ENCODE results near the gene PF4V1. TPM values are rescaled to one million over a fixed set of nuclear protein-coding genes. Genes with fewer than 3 reads are reported as not detected.

PF4V1 gene
- total RNA-seq, 2 donors from 2014 or later, result not detected

DNA sequence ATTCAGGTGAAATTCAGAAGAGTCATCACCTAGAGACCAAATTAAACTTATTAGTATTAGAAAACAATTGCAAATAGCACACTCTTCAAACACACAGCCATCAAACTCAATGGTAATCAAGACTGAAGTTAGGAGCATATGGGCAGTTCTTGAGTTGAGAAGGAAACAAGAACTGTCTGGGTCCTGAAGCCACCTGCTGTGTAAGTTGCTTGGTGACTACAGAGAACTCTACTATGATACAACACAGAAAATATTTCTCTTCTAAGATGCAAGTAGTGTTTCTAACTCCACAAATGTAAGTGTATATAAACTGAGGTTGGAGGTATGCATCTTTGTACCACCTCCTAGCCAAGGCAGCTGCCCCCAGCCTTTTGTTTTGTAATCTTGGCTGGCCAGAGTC lies 325 bp upstream of the PF4V1 start:
- ATAC-seq (replicated peaks in 1 of 2), result no peak
- Mint-ChIP-seq H3K4me1 (ENCODE audit: low read depth) (peaks cover 4% of the 10 kb centered on the region), H3K36me3 (ENCODE audit: insufficient read depth in 2 of 2) (no peaks in the 10 kb centered on the region), H3K27ac (no peak overlapping the region), H3K9me3 (no peaks in the 10 kb centered on the region), H3K4me3 (no peak overlapping the region), H3K27me3 (ENCODE audit: low read depth) (peaks cover 6% of the 10 kb centered on the region)
- no peak for DNase-seq

DNA sequence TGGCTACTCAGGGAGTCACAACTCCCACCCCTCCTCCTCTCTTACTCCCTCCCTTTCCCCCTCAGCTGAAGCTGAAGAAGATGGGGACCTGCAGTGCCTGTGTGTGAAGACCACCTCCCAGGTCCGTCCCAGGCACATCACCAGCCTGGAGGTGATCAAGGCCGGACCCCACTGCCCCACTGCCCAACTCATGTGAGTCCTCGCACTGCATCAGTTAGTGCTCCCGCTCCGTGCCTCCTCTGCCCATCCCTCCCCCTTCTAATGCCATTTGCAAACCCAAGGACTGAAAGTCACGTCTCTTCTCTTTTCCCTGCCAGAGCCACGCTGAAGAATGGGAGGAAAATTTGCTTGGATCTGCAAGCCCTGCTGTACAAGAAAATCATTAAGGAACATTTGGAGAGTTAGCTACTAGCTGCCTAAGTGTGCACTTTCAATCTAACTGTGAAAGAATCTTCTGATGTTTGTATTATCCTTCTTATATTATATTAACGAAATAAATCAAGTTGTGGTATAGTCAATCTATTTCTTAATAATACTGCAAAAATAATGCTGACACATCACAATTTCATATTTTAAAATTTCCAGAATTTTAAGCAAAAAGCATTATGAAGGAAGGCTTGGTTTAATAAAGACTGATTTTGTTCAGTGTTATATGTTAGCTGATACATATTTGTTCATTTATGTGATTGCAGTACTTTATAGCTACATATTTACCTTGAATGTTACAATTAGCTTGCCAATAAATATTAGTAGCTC lies 800 bp downstream of the PF4V1 start:
- peaks cover 4% of the 10 kb centered on the region for H3K4me1 Mint-ChIP-seq (ENCODE audit: low read depth)
- no peak overlapping the region for H3K4me3 Mint-ChIP-seq
- no peak for ATAC-seq (replicated peaks in 1 of 2)
- no peaks in the 10 kb centered on the region for H3K9me3 Mint-ChIP-seq
- no peak for DNase-seq
- no peaks in the 10 kb centered on the region for H3K36me3 Mint-ChIP-seq (ENCODE audit: insufficient read depth in 2 of 2)
- peaks cover 6% of the 10 kb centered on the region for H3K27me3 Mint-ChIP-seq (ENCODE audit: low read depth)
- H3K27ac Mint-ChIP-seq, result no peak overlapping the region

GRCh38 chr4:73855406-73855805 lies 2.3 kb downstream of the PF4V1 start:
- Mint-ChIP-seq H3K4me1 (ENCODE audit: low read depth) (peaks cover 4% of the 10 kb centered on the region), H3K27me3 (ENCODE audit: low read depth) (peaks cover 6% of the 10 kb centered on the region), H3K36me3 (ENCODE audit: insufficient read depth in 2 of 2) (no peaks in the 10 kb centered on the region), H3K27ac (no peak overlapping the region), H3K4me3 (no peak overlapping the region), H3K9me3 (no peaks in the 10 kb centered on the region)
- ATAC-seq (replicated peaks in 1 of 2), result no peak
- DNase-seq, result no peak

DNA sequence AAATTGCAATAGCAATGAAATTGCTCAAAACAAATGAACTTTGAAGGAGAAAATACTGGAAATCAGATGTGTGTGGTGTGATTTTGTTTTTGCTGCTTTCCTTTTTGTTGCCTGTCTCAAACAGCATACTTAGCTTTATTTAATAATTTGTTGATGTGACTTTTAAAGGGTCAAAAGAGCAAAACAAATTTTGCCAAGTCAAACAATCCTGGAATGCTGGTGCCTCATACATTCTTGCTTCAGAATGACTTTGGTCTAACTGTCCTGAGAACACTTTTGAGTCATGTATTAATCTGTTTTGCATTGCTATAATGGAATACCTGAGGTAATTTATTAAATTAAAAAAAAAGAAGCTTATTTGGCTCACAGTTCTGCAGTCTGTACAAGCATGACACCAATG lies 3.4 kb downstream of the PF4V1 start:
- DNase-seq (no peak), ATAC-seq (replicated peaks in 1 of 2) (no peak)
- Mint-ChIP-seq H3K27me3 (ENCODE audit: low read depth) (peaks cover 6% of the 10 kb centered on the region), H3K9me3 (no peaks in the 10 kb centered on the region), H3K4me3 (no peak overlapping the region), H3K4me1 (ENCODE audit: low read depth) (peaks cover 4% of the 10 kb centered on the region), H3K36me3 (ENCODE audit: insufficient read depth in 2 of 2) (no peaks in the 10 kb centered on the region), H3K27ac (no peak overlapping the region)

DNA sequence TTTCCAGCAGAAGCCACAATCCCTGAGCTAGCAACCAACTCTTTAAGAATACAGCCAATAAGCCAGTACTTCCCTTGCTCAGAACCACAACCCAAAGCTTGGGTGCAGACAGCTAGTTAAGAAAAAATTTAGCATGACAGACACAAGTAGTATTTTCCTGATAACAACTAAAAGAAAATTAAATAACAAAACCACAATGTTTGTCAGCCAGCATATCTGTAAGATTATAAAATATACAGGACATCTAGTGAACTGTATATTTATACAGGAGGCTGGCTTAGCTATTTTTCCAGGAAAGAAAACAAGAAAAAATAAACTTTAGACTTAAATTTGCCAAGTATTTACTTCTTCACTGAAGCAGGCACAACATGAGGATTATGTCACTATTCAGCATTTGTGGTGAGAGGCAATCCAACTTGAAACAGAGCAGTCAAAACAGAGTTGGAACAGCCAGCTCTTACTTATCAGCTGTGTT lies 6.6 kb downstream of the PF4V1 start:
- no peak for DNase-seq
- H3K4me1 Mint-ChIP-seq (ENCODE audit: low read depth), result no peaks in the 10 kb centered on the region
- no peaks in the 10 kb centered on the region for H3K27me3 Mint-ChIP-seq (ENCODE audit: low read depth)
- ATAC-seq (replicated peaks in 1 of 2), result no peak
- no peak overlapping the region for H3K4me3 Mint-ChIP-seq
- H3K36me3 Mint-ChIP-seq (ENCODE audit: insufficient read depth in 2 of 2), result no peaks in the 10 kb centered on the region
- no peak overlapping the region for H3K27ac Mint-ChIP-seq
- no peaks in the 10 kb centered on the region for H3K9me3 Mint-ChIP-seq

- Mint-ChIP-seq H3K9me3 (no peaks in the 10 kb centered on the region), H3K27me3 (ENCODE audit: low read depth) (no peaks in the 10 kb centered on the region), H3K4me1 (ENCODE audit: low read depth) (no peaks in the 10 kb centered on the region), H3K4me3 (no peak overlapping the region), H3K36me3 (ENCODE audit: insufficient read depth in 2 of 2) (no peaks in the 10 kb centered on the region), H3K27ac (no peak overlapping the region)
- DNase-seq, result no peak
- ATAC-seq (replicated peaks in 1 of 2), result no peak
Observed at GRCh38 chr4:73860181-73860580, 7.1 kb downstream of the PF4V1 start.

GRCh38 chr4:73860917-73861316 lies 7.8 kb downstream of the PF4V1 start:
- Mint-ChIP-seq H3K27ac (no peak overlapping the region), H3K4me3 (no peak overlapping the region), H3K4me1 (ENCODE audit: low read depth) (no peaks in the 10 kb centered on the region), H3K27me3 (ENCODE audit: low read depth) (no peaks in the 10 kb centered on the region), H3K9me3 (no peaks in the 10 kb centered on the region), H3K36me3 (ENCODE audit: insufficient read depth in 2 of 2) (no peaks in the 10 kb centered on the region)
- ATAC-seq (replicated peaks in 1 of 2) (no peak), DNase-seq (no peak)

GRCh38 chr4:73862322-73862721 lies 9.2 kb downstream of the PF4V1 start:
- Mint-ChIP-seq H3K36me3 (ENCODE audit: insufficient read depth in 2 of 2) (no peaks in the 10 kb centered on the region), H3K9me3 (no peaks in the 10 kb centered on the region), H3K27ac (no peak overlapping the region), H3K27me3 (ENCODE audit: low read depth) (no peaks in the 10 kb centered on the region), H3K4me1 (ENCODE audit: low read depth) (no peaks in the 10 kb centered on the region), H3K4me3 (no peak overlapping the region)
- ATAC-seq (replicated peaks in 1 of 2), result no peak
- no peak for DNase-seq

GRCh38 chr4:73864365-73864764 lies 11.3 kb downstream of the PF4V1 start:
- Mint-ChIP-seq H3K27ac (no peak overlapping the region), H3K36me3 (ENCODE audit: insufficient read depth in 2 of 2) (no peaks in the 10 kb centered on the region), H3K4me3 (no peak overlapping the region), H3K27me3 (ENCODE audit: low read depth) (peaks cover 12% of the 10 kb centered on the region), H3K9me3 (no peaks in the 10 kb centered on the region), H3K4me1 (ENCODE audit: low read depth) (no peaks in the 10 kb centered on the region)
- DNase-seq (no peak), ATAC-seq (replicated peaks in 1 of 2) (no peak)

DNA sequence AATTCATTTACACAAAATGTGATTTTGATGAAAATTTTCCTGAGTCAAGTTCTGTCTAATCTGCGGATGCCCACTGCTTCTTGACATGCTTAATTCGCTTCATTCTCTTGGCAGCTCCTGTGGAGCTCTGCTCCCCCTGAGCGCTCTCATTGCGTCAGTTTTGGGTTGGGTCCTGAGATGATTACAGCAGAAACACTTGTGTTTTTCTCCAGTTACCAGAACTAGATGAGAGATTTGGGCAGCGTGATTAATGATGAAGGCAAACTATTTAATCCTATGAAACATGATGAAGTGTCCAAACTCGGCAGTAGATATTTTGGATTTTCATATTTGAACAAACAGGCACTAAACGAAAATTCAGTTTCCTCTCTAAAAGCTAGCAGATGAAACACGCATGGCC lies 11.9 kb downstream of the PF4V1 start:
- no peak overlapping the region for H3K4me3 Mint-ChIP-seq
- DNase-seq (no peak), ATAC-seq (replicated peaks in 1 of 2) (no peak)
- H3K27ac Mint-ChIP-seq, result no peak overlapping the region
- H3K36me3 Mint-ChIP-seq (ENCODE audit: insufficient read depth in 2 of 2), result no peaks in the 10 kb centered on the region
- H3K9me3 Mint-ChIP-seq, result no peaks in the 10 kb centered on the region
- H3K27me3 Mint-ChIP-seq (ENCODE audit: low read depth), result peaks cover 18% of the 10 kb centered on the region
- no peaks in the 10 kb centered on the region for H3K4me1 Mint-ChIP-seq (ENCODE audit: low read depth)

DNA sequence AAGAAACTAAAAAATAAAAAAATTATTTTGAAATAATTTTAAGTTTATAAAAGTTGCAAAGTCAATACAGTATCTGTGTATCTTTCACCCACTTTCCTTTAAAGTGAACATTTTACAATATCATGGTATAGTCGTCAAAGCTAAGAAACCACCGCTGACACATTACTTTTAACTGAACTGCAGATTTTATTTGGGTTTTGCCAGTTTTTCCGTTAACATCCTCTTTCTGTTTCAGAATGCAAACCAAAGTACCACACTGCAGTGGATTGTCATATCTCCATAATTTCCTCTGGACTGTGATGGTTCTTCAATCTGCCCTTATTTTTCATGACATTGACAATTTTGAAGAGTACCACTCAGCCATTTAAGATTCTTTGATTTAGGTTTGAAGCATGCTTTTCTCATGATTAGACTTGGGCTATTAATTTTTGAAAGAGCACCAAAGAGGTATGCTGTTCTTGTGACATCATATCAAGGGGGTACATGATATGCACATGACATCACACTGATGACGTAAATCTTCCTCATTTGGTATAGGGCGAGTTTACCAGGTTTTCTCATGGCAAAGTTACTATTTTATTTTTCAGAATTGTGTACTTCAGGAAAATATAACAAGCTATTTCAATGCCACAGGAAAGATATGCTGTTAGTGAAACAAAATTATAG lies 12.5 kb downstream of the PF4V1 start:
- ATAC-seq (replicated peaks in 1 of 2) (no peak), DNase-seq (no peak)
- H3K36me3 Mint-ChIP-seq (ENCODE audit: insufficient read depth in 2 of 2), result no peaks in the 10 kb centered on the region
- no peak overlapping the region for H3K27ac Mint-ChIP-seq
- H3K27me3 Mint-ChIP-seq (ENCODE audit: low read depth), result peaks cover 20% of the 10 kb centered on the region
- H3K4me3 Mint-ChIP-seq, result no peak overlapping the region
- no peaks in the 10 kb centered on the region for H3K9me3 Mint-ChIP-seq
- H3K4me1 Mint-ChIP-seq (ENCODE audit: low read depth), result no peaks in the 10 kb centered on the region

- H3K36me3 Mint-ChIP-seq (ENCODE audit: insufficient read depth in 2 of 2), result no peaks in the 10 kb centered on the region
- no peaks in the 10 kb centered on the region for H3K9me3 Mint-ChIP-seq
- ATAC-seq (replicated peaks in 1 of 2) (no peak), DNase-seq (no peak)
- peaks cover 20% of the 10 kb centered on the region for H3K27me3 Mint-ChIP-seq (ENCODE audit: low read depth)
- no peak overlapping the region for H3K4me3 Mint-ChIP-seq
- H3K27ac Mint-ChIP-seq, result no peak overlapping the region
- H3K4me1 Mint-ChIP-seq (ENCODE audit: low read depth), result no peaks in the 10 kb centered on the region
Observed at GRCh38 chr4:73866246-73866645, 13.2 kb downstream of the PF4V1 start.

DNA sequence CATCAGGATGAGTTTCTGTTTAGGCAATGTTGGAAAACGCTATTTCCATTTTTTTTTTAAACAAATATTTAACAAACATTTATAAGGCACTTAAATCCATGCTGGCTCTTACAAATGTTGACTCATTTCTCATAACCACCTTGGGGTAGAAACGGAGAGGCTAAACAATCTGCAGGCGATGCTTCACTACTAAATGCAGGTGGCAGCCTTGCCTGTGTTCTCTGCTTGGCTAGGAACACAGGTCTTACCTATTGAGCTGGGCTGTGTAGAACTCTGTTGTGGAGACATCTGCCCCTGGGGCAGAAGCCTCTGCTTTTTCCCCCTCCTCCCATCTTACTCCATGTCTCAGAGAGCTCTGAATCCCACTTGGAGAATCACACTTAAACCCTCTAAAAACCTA lies 14.7 kb downstream of the PF4V1 start:
- Mint-ChIP-seq H3K27me3 (ENCODE audit: low read depth) (peaks cover 20% of the 10 kb centered on the region), H3K4me3 (no peak overlapping the region), H3K4me1 (ENCODE audit: low read depth) (no peaks in the 10 kb centered on the region), H3K36me3 (ENCODE audit: insufficient read depth in 2 of 2) (no peaks in the 10 kb centered on the region), H3K27ac (no peak overlapping the region), H3K9me3 (no peaks in the 10 kb centered on the region)
- ATAC-seq (replicated peaks in 1 of 2) (no peak), DNase-seq (no peak)
